Activated naive CD4-positive, alpha-beta T cell (primary cell): Measurements from ENCODE around the gene FMNL2.

Experiments
- DNase-seq, 4 experiments: peaks; one replicate each; lab custom pipeline; 2025; lab: John Stamatoyannopoulos, UW

The FMNL2 gene

DNA sequence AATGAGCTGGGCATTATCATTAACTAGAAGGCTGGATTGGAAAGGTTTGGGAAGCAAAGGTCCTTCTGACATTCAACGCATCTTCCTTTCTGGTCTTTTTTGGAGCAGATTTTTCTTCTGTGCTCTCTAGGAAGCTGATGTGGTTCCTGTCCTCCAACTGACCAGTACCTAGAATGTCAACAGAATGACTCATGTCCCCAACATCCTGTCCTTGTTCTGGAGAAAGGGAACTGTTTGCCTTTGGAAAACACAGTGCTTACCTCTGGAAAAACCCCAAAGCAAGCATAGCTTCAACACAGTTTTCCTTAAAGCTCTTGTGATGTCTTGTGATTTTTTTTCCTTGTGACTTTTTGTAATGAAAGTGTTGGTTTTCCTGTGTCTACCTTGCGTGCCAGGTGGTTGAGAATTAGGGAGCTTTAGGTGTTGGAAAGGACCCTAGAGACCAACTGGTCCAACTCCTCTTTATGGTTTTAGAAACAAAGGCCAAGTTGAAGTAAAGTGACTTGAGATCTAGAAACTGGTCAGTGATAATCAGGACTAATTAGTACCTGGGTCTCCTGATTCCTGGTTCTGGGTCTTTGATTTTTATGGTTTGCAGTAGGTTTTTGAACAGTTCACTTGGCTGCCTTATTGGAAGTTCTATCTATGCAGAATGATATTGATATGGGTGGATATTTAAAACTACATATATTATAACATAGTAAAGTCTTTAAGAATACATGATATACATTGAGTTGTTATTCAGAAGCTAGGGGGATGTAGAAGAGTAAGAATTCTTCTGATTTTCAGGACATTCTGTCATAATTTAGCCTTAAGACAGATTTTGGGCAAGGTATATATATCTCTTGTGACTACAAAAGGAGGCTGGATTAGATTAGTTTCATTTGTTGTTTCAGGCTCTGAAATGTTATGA lies 70.5 kb downstream of the FMNL2 start:
- DNase-seq: no peak

DNA sequence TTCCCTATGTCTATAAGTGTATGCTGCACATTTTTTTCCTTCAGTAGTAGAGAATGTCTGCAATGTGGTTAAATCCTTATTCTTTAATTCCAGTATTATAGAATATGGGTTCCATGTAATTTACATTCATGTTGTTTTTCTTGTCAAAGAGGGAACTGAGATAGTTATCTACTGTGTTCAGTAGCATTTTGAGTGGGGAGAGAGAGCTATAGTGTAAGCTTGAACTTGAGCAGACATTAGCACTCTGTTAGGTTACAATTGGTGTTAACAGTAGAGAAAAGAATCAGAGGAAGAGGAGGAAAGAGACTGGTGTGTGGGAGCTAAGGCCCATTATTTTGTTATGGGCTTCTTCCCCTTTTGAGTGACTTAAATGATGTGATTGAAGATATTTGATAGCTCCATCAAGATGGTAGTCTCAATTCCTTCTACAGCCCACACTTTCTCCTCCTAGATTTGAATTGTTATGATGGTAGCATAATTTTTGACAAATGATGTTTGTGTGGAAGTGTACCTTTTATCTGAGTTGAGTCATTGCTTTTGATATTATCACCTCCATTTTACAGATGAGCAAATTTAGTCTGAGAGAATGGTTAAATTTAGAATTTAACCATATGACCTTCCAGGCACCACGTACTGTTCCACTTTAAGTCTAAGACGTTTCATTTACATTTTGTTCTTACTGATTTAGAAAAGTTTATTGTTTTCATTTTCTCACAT lies 71.3 kb downstream of the FMNL2 start:
- DNase-seq: no peak

DNA sequence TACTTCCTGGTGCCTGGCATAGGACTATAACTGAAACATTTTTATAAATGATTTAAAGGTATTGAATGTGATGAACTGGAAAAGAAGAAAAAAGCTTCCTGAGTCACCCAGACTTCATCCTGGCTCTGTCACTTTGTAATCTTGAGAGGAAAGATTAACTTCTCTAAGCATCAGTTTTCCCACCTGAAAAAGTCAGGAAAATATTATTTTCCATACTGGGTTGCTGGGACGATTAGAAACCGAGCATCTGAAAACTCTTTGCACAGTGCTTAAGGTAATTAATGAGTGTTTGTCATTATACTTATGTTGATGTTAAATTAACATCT lies 71.8 kb downstream of the FMNL2 start:
- no peak for DNase-seq

DNA sequence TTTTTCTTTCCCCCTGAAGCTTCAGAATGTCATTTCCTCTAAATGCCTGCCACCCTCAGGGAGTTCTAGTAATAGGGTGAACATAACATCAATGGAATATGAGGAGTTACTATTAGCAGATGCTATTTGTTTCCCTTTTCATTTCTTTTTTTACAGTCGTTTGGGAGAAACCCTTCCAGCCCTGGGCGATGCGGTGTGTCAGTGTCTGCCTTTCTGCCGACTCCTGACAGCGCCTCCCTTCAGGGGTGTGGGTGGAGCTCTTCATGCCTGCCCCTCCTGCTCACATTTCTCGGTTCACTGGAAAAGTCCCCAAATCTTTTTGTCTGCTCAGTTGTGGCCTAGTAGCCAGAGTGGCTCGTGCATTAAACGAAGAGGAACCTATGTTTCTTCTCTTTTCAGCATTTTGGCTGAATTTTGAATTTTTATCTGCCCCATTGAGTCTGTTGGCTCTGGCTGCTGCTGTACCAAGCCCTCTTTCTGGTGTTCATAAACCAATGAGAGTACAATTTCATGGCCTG lies 72.3 kb downstream of the FMNL2 start:
- DNase-seq: no peak

DNA sequence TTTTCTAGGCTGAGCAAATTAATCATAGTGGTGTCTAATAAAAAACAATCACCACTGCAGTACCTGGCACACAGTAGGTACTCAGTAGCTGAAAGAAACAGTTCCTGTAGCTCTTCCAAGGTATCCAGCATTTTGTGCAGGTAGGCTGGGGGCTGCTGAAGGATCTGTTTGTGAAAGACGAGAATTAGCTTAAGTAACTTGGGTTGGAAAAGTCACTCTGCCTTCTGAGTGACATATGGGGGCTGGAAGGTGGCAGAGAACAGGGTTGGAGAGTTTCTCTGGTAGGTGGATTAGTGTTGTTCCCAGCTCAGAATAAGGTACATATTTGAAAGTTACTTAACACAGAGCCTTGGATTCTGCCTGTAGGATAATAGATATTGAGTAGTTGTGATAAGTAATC lies 72.8 kb downstream of the FMNL2 start:
- DNase-seq: no peak

DNA sequence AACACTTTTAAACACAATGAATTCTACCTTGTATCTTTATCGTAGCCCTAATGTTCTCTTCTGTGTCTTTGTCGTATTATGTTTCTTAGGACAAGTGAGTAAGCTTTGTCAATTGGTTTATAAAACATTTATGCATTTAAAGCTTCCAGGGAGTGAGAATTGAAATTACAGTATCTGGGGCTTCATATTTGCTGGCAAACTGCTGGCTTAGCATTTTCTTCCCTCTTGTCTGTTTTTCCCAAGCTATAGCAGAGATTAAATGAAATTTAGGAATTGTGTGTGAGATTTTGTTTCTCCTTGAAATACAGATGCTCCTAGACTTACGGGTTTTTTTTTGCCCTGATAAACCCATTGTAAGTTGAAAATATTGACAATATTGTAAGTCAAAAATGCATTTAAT lies 73.3 kb downstream of the FMNL2 start:
- DNase-seq: no peak

DNA sequence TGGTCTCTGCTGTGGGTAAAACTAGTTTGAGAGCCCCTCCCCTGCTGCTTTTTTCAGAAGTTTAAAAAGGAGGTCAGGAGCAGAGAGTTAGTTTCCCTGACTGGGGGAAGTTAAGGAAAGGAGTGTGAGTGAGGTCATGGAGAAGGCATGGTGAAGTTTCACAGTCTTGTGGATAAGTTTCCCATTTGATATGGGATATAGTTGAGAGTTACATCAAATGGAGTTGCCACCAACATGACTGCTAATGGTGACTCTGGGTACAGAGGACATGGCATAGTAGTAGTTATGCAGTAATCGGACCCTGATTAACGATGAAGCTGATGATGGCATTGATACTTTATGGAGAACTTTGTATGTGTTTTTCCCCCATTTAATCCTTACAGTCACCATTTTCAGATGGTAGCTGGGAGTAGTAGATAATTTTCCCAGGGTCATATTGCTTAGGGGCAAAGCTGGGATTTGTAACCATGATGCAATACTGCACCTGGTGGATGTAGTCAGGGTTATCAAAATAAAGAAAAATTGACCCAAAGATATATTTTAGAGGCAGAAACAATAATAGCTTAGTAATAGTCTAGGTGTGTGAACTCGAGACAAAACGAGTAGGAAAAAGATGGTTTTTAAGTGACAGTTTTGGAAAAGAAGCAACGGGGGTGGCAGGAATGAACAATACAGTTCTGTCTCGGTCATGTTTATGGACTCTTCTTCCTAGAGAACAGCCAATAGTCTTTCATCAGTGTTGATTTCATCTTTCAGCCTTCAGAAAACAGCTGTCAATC lies 74.6 kb downstream of the FMNL2 start:
- DNase-seq: no peak

DNA sequence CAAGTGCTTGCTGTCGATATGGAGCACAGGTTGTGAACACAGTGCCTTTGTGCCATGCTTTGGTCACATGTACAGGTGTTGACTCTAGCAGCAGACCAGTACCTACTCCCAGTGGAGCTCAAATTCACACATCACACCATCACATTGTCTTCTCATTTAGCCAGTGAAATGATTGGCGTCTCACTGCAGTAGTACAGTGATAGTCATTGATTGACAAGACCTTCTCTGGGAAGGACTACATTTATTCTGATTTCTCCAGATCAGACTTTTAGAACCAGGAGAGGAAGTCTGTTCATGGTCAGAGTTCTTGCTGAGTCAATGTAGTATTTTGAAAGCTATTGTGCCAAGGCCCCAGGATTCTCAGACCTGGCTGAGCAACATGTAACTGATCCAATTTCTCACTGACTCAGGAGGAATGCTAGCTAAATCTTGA lies 75.2 kb downstream of the FMNL2 start:
- DNase-seq: no peak

DNA sequence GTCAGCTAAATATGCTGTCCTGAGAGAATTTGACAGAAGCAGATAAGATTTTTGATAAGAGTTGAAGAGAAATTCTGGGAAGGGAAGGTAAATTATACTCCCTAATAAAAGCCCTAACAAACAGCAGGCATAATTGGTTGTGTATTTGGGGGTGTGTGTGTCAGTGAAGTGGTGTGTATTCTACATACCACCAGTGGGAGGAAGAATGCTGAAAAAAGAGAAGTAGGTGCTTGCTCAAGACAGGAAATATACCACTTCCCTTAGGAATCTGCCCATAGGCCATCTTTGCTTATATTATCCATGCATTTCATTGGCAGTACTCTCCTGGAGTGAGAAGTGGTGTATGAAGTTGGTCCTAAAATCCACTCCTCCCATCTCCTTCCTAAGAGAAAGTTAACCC lies 76.2 kb downstream of the FMNL2 start:
- DNase-seq: no peak

DNA sequence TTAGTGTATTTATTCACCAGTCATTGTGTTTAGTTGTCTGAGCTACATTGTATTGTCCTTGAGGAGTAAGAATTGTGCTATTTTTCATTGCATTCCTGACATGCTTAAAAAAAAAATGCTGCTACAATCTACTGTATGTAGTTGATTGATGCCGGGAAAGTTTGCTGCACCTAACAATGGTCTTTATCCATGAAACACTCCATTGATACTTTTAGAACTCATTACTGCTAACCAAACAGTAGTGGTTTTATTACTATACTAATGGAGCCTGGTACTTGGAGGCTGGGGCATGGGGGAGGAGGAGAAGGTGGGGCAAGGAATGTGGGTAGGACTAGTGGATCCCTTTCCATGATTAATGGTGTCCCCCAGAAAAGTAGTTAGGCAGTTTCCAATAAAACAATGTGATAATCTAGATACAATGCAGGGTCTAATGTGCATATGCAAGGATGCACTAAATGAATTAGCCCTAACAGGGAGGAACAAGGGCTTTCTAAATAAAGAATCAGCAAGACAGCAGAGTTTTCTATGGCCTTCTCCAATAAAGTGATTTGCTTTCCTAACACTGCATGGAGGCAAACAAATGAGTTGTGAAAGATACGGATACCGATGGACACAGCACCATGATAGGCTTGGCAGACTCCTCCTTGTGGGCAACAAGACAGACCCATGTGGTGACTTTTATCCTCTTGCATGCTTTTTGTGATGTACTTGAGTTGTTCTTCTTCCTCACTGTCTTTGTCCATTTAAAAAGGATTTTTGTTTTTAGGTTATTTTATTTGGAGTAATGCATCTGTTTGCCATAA lies 78.5 kb downstream of the FMNL2 start:
- no peak for DNase-seq

DNA sequence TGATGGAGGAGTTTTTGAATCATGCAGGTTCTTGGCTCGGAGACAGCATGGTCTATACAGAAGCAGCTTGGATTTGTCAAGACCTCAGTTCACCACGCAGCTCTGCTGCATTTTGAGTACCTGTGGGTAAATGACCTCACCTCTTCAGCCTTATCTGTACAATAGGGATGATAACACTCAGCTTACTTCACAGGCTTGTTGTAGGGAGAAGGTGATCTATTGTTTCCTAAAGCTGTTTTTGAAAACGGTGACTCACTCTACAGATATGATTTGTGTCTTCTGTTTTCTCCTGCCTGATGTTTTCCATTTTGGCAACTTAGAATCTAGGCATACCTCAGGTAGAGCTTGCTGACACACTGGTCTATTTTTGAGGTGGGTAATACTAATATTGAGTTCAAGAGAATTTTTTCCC lies 80.3 kb downstream of the FMNL2 start:
- no peak for DNase-seq

DNA sequence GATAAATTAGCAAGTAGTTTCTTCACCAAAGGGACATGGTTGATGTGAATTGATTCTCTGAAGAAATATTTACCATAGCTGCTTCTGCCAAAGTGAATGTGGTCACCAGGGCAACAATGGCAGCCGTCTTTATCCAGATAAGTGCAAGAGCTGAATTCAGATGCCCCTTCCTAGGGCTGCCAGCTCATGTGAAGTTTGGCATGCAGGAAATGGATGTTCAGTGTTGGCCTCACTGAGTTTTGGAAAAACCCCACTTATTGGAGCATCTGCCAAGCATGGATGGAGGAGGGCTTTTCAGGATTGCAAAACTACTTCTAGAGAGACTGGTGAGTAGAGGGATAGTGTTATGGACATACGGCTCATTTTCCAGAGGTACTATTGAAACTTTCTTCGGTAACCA lies 80.8 kb downstream of the FMNL2 start:
- no peak for DNase-seq

DNA sequence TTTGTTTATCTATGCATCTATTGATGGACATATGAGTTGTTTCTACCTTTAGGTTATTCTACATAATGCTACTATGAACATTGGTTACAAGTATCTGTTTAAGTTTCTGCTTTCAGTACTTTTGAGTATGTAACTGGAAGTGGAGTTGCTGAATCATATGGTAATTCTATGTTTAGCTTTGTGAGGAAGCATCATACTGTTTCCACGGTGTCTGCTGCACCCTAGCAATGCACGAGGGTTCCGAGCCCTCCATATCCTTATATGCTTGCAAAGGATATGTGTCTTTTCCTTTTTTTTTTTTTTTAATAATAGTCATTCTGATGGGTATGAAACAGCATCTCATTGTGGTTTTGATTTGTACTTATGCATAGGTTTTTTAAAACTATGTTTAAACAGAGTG lies 83.7 kb downstream of the FMNL2 start:
- DNase-seq: no peak

DNA sequence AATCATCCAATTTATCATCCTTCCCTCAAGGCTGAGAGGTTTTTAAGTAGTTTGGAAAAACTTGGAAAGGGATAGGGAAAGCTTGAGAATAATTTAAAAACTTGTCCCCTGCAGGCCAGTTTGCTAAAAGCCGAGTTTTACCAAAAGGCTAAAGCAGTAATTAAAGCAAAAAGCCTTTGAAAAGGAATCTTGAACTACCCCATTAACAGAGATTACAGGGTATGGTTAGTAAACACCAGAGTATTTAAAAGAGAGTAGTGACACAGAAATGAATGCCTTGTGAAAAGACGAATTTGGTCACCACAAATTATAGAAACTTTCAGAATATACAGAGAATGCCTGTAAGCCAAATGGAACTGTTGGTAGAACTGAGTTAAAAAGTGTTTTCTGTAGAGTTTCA lies 85.0 kb downstream of the FMNL2 start:
- DNase-seq: no peak

DNA sequence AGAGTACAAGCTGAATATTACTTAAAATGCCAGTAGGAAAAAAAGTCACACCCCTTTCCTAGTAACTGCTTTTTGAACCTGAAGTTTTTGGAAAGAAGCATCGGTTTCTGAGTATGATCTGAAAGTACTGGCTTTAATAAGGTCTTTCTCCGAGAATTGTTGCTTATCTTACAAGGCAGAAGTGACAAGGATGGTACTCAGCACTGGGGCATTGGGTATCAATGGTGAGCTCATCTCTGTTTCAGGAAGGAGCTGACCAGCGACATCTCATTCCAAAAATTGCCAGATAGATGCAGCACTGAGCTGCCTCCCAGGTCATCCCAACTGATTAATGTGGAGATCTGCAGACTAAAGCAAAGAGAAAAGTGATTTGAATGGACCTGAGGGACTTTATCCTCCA lies 85.4 kb downstream of the FMNL2 start:
- no peak for DNase-seq

DNA sequence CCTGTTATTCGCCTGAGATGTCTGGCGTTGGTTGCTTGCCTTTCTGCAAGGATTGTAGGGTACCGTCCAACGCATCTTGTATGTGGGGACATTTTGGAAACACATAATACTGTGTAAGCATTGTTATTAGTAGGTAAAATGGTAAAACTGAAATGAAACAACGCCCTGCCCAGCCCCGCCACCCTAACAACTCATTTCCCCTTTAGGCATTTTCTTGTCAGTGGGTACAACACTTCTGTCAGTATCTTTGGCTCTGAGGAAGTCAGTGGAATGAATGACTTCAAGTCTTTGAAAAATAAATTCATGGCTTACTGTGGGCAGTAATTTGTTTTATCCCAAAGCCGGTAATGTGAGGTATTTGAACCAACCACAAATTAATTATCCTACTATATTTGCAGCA lies 86.0 kb downstream of the FMNL2 start:
- no peak for DNase-seq

DNA sequence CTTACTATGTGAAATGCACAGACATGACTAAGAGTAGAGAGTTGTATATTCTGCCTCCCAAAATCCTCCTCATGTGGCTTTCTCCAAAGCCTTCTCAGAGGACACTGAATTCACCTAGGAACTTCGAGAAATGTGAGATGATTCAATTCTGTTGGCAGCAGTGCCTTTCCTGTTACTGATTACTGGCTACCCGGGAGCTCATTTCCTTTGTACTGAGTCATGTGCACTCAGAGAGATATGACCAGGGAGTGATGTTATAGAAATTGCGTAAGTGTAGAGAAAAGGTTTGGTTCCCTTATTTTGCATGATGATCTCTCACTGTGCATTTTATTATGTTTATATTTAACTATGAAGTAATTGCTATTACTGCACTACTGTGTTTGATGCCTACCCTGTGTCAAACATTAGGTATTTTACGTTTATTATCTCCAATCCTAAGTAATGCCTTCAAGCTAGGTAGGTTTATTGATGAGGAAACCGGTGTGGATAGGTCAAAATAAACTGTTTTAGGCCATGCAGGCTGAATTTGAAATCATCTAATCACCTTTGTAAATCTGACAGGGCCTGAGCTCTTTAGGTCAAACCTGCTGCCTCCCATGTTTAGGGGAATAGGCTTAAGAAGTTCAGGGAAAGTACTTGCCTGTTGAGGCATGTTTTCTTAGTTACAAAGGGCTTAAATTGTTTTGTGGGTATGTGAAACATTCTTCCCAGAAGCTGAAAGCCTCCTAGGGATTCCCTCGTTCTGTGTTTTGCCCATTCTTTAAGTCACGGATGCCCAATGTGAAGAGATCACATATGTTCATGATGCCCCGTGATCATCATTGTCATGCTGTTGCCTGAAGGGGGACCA lies 86.8 kb downstream of the FMNL2 start:
- no peak for DNase-seq

DNA sequence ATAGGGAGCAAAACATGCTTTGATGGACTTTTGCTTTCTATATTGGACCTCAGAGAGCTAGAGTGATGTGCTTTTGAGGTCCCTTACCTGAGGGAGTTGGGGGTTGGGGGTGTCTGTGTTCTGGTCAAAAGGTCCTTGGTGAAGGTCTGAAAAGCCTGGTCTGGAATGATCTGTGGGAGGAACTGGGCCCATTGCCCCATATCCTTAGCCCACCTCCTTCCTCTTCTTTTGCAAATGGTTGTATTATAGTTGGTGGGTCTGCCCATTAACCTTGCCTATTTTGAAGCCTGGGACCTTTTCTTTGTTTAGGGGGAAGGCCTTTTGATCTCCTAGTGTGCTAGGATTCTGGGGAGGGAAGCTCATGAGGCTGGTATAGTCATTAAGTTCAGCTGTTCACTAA lies 88.7 kb downstream of the FMNL2 start:
- no peak for DNase-seq

DNA sequence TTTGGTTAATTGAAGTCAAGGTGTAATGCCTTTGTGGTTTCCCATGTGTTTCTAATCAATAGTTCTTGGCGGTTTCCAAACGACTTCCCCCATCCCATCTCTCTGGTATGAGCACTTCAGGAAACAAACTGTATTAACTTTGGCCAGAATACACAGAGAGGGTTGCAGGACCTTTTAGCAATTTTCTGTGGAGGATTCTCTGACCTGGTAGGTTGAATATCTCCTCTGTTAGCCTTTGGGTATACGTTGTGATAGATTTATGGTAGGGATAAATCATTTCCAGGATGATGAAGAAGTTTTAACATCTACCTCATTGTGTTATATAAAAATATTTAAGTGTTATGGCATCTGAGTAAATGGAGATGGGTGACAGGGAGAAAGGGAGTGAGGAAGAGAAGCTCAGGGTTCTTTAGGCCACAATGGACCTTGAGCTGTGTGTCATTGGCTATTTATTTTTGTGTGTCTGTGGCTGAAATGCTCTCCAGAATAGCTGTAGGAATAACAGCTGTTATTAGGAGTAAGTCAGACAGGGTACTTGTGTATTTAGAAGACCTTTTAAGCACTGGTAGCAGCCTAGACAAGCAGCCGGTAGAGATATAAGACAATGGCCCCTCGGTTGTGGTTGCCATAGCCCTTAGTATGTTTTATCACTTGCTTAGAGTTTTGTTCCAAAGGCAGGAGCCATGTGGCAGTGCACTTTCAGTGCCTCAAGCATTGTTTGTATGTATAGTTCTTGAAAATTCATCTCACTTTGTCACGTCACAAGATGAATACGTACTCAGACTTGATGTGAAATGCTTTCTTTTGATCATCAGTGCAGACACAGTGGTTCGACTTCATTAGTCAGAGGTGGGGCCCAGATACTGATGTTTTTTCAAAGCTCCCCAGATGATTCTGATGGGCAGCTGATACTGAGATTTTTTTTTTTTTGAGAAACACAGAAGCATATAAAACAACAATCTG lies 91.1 kb downstream of the FMNL2 start:
- DNase-seq: no peak

DNA sequence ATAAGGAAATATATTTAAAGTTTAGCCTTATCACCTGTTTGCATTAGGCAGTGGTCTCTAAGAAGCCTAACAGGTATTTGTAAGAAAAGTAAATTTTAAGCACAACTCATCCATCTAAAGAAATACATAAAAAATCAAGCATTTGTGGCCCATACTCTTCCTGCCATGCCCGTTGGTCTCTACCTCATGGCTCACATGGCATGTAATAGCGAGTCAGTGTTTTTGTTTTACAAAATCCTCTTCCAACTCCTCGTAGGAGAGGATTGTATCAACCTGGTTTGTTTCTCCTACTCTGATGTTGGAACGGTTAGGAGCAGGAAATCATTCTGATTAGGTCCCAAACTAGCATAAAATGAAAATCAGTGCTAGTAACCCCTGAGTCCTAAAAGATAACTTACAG lies 91.8 kb downstream of the FMNL2 start:
- DNase-seq: no peak
